HepG2 (cell line): Measurements from ENCODE around the gene ACP5. TPM values are rescaled to one million over a fixed set of nuclear protein-coding genes. Genes with fewer than 3 reads are reported as not detected.

Experiments
- ATAC-seq: fragments of 200-7000 bp; cut with Tn5 transposase; 3 replicates; pipeline ENCODE4 v1.9.1; 2020; ENCODE audit warnings: mild to moderate bottlenecking, moderate library complexity
- BruUV-seq: library from RNA; stranded (reverse); fragments of 400-500 nt; replicated peaks from 2 replicates; lab custom pipeline; 2021; lab: Mats Ljungman, UMichigan
- CTCF ChIA-PET: fragments of 300-600 bp; formaldehyde crosslinking; extraction: SDS; loops from one replicate; lab custom pipeline; 2021; ENCODE audit warnings: low total read pairs, inconsistent platforms, low intra/inter-chr PET ratio; lab: Yijun Ruan, JAX
- POLR2A ChIA-PET: fragments of 350-600 bp; sonication (Branson Sonifier 250); formaldehyde crosslinking; loops from one replicate; lab custom pipeline; 2020; ENCODE audit warnings: antibody characterized with exemption, inconsistent platforms; lab: Yijun Ruan, JAX
- DNase-seq: peaks from one replicate; pipeline ENCODE4 v3.0.0-alpha.2; 2015; ENCODE audit warnings: low spot score
- FAIRE-seq: peaks from 3 replicates; lab custom pipeline; 2011; peaks lifted over from hg19 to GRCh38; lab: Jason Lieb, UNC
- H2AFZ ChIP-seq: one replicate; pipeline ENCODE4 v1.6.1; 2011; ENCODE audit warnings: low read length, inconsistent platforms
- H3K27ac ChIP-seq: fragments of 300-600 bp; 3 replicates; pipeline ENCODE4 v1.8.0; 2011; ENCODE audit warnings: mixed run types, mild to moderate bottlenecking, mixed read lengths, low read length, inconsistent platforms; ENCODE audit not compliant: insufficient read depth; ENCODE audit errors: extremely low read length
- H3K27me3 ChIP-seq, 2 experiments: fragments of 200-600 bp in 1 of 2; 2 replicates in 1 of 2; 3 replicates in 1 of 2; pipeline versions ENCODE4 v1.6.0 to v1.8.0; 2011; ENCODE audit warnings: low read length in 2 of 2, mild to moderate bottlenecking in 2 of 2, moderate library complexity in 2 of 2, inconsistent platforms in 1 of 2; ENCODE audit not compliant: insufficient read depth in 2 of 2, control insufficient read depth in 1 of 2
- H3K36me3 ChIP-seq, 2 experiments: fragments of 200-600 bp in 1 of 2; replicated peaks in 1 of 2; 2 replicates in 1 of 2; 3 replicates in 1 of 2; pipeline versions ENCODE4 v1.5.1 to v1.8.0; 2011; ENCODE audit warnings: low read length in 2 of 2, inconsistent platforms in 1 of 2; ENCODE audit not compliant: insufficient read depth in 2 of 2, control insufficient read depth in 1 of 2
- H3K4me1 ChIP-seq: 2 replicates; pipeline ENCODE4 v1.5.1; 2012; ENCODE audit warnings: low read length, inconsistent platforms; ENCODE audit not compliant: insufficient read depth
- H3K4me2 ChIP-seq: 2 replicates; pipeline ENCODE4 v1.6.0; 2011; ENCODE audit warnings: low read depth, low read length, inconsistent platforms
- H3K4me3 ChIP-seq, 3 experiments: fragments of 200-600 bp in 1 of 3; sonication (generic), shearing (Covaris generic) in 1 of 3; replicated peaks in 1 of 3; 2 replicates each; pipeline ENCODE4 v1.5.1; 2011 to 2016; ENCODE audit warnings: low read length in 3 of 3, inconsistent platforms in 2 of 3, low read depth in 2 of 3, mild to moderate bottlenecking in 2 of 3, control low read depth in 1 of 3, mixed read lengths in 1 of 3; ENCODE audit not compliant: insufficient read depth in 1 of 3
- H3K79me2 ChIP-seq: one replicate; pipeline ENCODE4 v1.6.1; 2011; ENCODE audit warnings: low read length, inconsistent platforms; ENCODE audit not compliant: insufficient read depth
- H3K9ac ChIP-seq: 2 replicates; pipeline ENCODE4 v1.6.0; 2011; ENCODE audit warnings: mild to moderate bottlenecking, low read depth, low read length, inconsistent platforms; ENCODE audit not compliant: insufficient read depth
- H3K9me3 ChIP-seq: 2 replicates; pipeline ENCODE4 v1.5.1; 2012; ENCODE audit warnings: mild to moderate bottlenecking, low read length
- H4K20me1 ChIP-seq: 2 replicates; pipeline ENCODE4 v1.6.0; 2011; ENCODE audit warnings: inconsistent platforms, mild to moderate bottlenecking, low read length, moderate library complexity; ENCODE audit not compliant: insufficient read depth
- ARID3A ChIP-seq: IDR thresholded peaks from 2 replicates; pipeline ENCODE4 v1.6.1; 2012; ENCODE audit warnings: low read depth, low read length, improper control_type of control experiment
- CCDC6 ChIP-seq: sonication (generic); formaldehyde crosslinking; IDR thresholded peaks from 2 replicates; pipeline ENCODE4 v1.8.1; 2022; ENCODE audit warnings: mild to moderate bottlenecking, missing genetic modification reagents, moderate library complexity
- CHD2 ChIP-seq: IDR thresholded peaks from 2 replicates; pipeline ENCODE4 v1.6.1; 2011; ENCODE audit warnings: low read depth, low read length, improper control_type of control experiment
- FOXK2 ChIP-seq: fragments of 450-650 bp; IDR thresholded peaks from 2 replicates; pipeline ENCODE4 v1.6.1; 2016
- FOXO1 ChIP-seq: sonication (generic); formaldehyde crosslinking; IDR thresholded peaks from 2 replicates; pipeline ENCODE4 v1.4.0; 2020; ENCODE audit warnings: missing genetic modification reagents
- HNRNPK ChIP-seq: fragments of 200-400 bp; formaldehyde crosslinking; IDR thresholded peaks from 2 replicates; pipeline ENCODE4 v1.6.1; 2018; ENCODE audit warnings: low read length, low read depth, moderate library complexity, mild to moderate bottlenecking; ENCODE audit not compliant: poor library complexity, severe bottlenecking
- IRF1 ChIP-seq: sonication (generic); formaldehyde crosslinking; IDR thresholded peaks from 2 replicates; pipeline ENCODE4 v1.4.0; 2020; ENCODE audit warnings: low read depth, mild to moderate bottlenecking, missing genetic modification reagents
- MAFF ChIP-seq: IDR thresholded peaks from 2 replicates; pipeline ENCODE4 v1.6.1; 2011; ENCODE audit warnings: low read depth, low read length, improper control_type of control experiment
- NAIF1 ChIP-seq: sonication (generic); formaldehyde crosslinking; IDR thresholded peaks from 2 replicates; pipeline ENCODE4 v1.5.0; 2020; ENCODE audit warnings: mild to moderate bottlenecking, missing genetic modification reagents, borderline replicate concordance
- PCBP2 ChIP-seq: fragments of 200-400 bp; formaldehyde crosslinking; optimal IDR thresholded peaks from 2 replicates; pipeline ENCODE3; 2018; ENCODE audit warnings: low read length, low read depth; ENCODE audit not compliant: poor library complexity, severe bottlenecking
- SIN3A ChIP-seq: IDR thresholded peaks from 2 replicates; pipeline ENCODE4 v1.6.1; 2011; ENCODE audit warnings: low read depth, mild to moderate bottlenecking, control low read depth, low read length, borderline replicate concordance
- SOX6 ChIP-seq, 2 experiments: fragments of 450-650 bp in 1 of 2; sonication (generic) in 1 of 2; formaldehyde crosslinking in 1 of 2; IDR thresholded peaks; 2 replicates each; pipeline versions ENCODE4 v1.4.0 to v1.6.1; 2017 to 2020; ENCODE audit warnings: antibody characterized with exemption in 1 of 2, mild to moderate bottlenecking in 1 of 2, missing genetic modification reagents in 1 of 2
- TFE3 ChIP-seq: IDR thresholded peaks from 2 replicates; pipeline ENCODE4 v1.6.1; 2016
- THAP11 ChIP-seq: IDR thresholded peaks from 2 replicates; pipeline ENCODE4 v1.6.1; 2016; ENCODE audit warnings: missing biosample characterization, missing genetic modification reagents
- ZFY ChIP-seq: sonication (generic); formaldehyde crosslinking; IDR thresholded peaks from 2 replicates; pipeline ENCODE4 v1.4.0; 2020; ENCODE audit warnings: missing genetic modification reagents
- ZNF333 ChIP-seq: sonication (generic); formaldehyde crosslinking; IDR thresholded peaks from 2 replicates; pipeline ENCODE4 v1.4.0; 2020; ENCODE audit warnings: mild to moderate bottlenecking, missing genetic modification reagents, borderline replicate concordance
- ZNF782 ChIP-seq: sonication (generic); formaldehyde crosslinking; IDR thresholded peaks from 2 replicates; pipeline ENCODE4 v1.4.0; 2020; ENCODE audit warnings: missing genetic modification reagents, mild to moderate bottlenecking, borderline replicate concordance
- ZNF883 ChIP-seq: sonication (generic); formaldehyde crosslinking; IDR thresholded peaks from 2 replicates; pipeline ENCODE4 v1.5.1; 2020; ENCODE audit warnings: mild to moderate bottlenecking, missing genetic modification reagents; ENCODE audit errors: not compliant biosample characterization
- WGBS: methylation state at CpG from one replicate; pipeline ENCODE4 v1.1.6; 2017; ENCODE audit warnings: low lambda C conversion rate; 5-methylcytosine and 5-hydroxymethylcytosine counted together
- in situ Hi-C: cut with HindIII; loops from 2 replicates; pipeline ENCODE4 v1.10.0; 2017; ENCODE audit warnings: low pct_unique_long_range_greater_than_20kb; ENCODE audit not compliant: extremely low pct_ligation_motif_present
- intact Hi-C: fragments of 100-400 bp; cut with micrococcal nuclease; formaldehyde crosslinking; loops from one replicate; pipeline ENCODE4 v1.10.0; 2022; ENCODE audit not compliant: unreplicated experiment
- polyA plus RNA-seq, 8 experiments: library from polyadenylated mRNA; depleted of rRNA in 3 of 8; stranded (reverse) in 7 of 8; unstranded in 1 of 8; fragments of >200 nt; fragmentation: Illumina TruSeq in 4 of 8; extraction: Trizol in 4 of 8; gene quantifications; 2 replicates each; pipeline versions ENCODE4 v1.2.1 to v1.2.3, GENCODE V29; 2011 to 2016; ENCODE audit warnings: low read depth in 4 of 8, missing spikeins in 1 of 8, mixed read lengths in 1 of 8; ENCODE audit not compliant: insufficient read depth in 1 of 8
- total RNA-seq, 5 experiments: library from RNA; depleted of rRNA; stranded (reverse); fragments of >200 nt; fragmentation: Illumina TruSeq; extraction: Trizol; gene quantifications; 2 replicates each; pipeline ENCODE4 v1.2.3, GENCODE V29; 2016; ENCODE audit warnings: low read depth in 1 of 5

ACP5 gene
- total and polyA plus RNA-seq, 2 of the 13 experiments (the other 11 are each of a cell fraction or from before 2014, with no cell fraction given), result 1.3 to 6.7 TPM

GRCh38 chr19:11587302-11587974, 10.0 kb upstream of the ACP5 start:
- Histone ChIP-seq H3K9me3 (no peaks in the 10 kb centered on the region), H4K20me1 (no peaks in the 10 kb centered on the region), H3K79me2 (no peaks in the 10 kb centered on the region), H3K4me3 (peak overlapping the region; percentile 37 to 66 (median 41); a peak in 5 of 6 replicates), H3K9ac (peak overlapping the region; percentile 49), H3K4me2 (peak overlapping the region; percentile 99), H3K27me3 (no peaks in the 10 kb centered on the region), H2AFZ (peak overlapping the region; percentile 87), H3K36me3 (no peaks in the 10 kb centered on the region), H3K4me1 (0 out of 2 replicates have a peak, but pooled peaks cover 10% of the 10 kb centered on the region), H3K27ac (no peak overlapping the region)
- no TSS peak for BruUV-seq
- DNase-seq, result peak; percentile 47
- CTCF ChIA-PET, result interaction anchor here (0.7 to 1.6 kb wide), 6 partner anchors 27 to 299 kb away, joined by 3 to 13 read pairs (median 4); no protein-coding TSS in a partner anchor
- peak; percentile 90 for ATAC-seq
- in situ Hi-C loops (no loop called here), intact Hi-C loops (loop anchor here (1.0 to 5.0 kb wide), 3 partner anchors 27 to 90 kb away; no protein-coding TSS in a partner anchor)
- 6% methylated on average over 7 of the region's 7 CpGs for WGBS
- FAIRE-seq, result peak; percentile 77
- POLR2A ChIA-PET, result no interaction called here
- TF ChIP-seq ZFY (no peak), NAIF1 (CRISPR knock-in tag) (no peak), ZNF333 (CRISPR knock-in tag) (no peak), TFE3 (CRISPR knock-in tag) (no peak), SIN3A (no peak), CHD2 (no peak), FOXK2 (no peak), IRF1 (no peak), ARID3A (no peak), THAP11 (0 out of 2 replicates have a peak, but pooled peaks have one; percentile 14), FOXO1 (no peak), PCBP2 (peak; percentile 58), CCDC6 (CRISPR knock-in tag) (no peak), SOX6 (IDR thresholded peaks at IDR 0.05) (no peak), SOX6 (CRISPR knock-in tag; IDR thresholded peaks at IDR 0.05) (0 out of 2 replicates have a peak, but pooled peaks have one; percentile 32), HNRNPK (peak; percentile 98), ZNF782 (CRISPR knock-in tag) (no peak), ZNF883 (CRISPR knock-in tag) (peak; percentile 21), MAFF (no peak)
